Thyroid gland (tissue), 4 donors: Measurements from ENCODE around the gene NFKB1. TPM values are rescaled to one million over a fixed set of nuclear protein-coding genes. Genes with fewer than 3 reads are reported as not detected.
"Not testable (repeated sequence)": the region's sequence is repeated elsewhere in the genome, so short reads cannot be mapped to it uniquely, and the experiment has no call there.

Source experiments
- DNase-seq, 2 donors: peaks; one replicate each; pipeline ENCODE4 v3.0.0-alpha.2; 2019
- H3K27ac ChIP-seq, 3 donors: fragments of 200-600 bp; sonication (generic); 1 replicate in 2 of 3; 2 replicates in 1 of 3; pipeline ENCODE4 v1.5.1; 2016 to 2019; ENCODE audit warnings: mild to moderate bottlenecking in 1 of 3, moderate library complexity in 1 of 3
- H3K27me3 ChIP-seq: fragments of 200-600 bp; sonication (generic); one replicate; pipeline ENCODE4 v1.5.1; 2019
- H3K36me3 ChIP-seq, 2 donors: fragments of 200-600 bp; sonication (generic); one replicate each; pipeline ENCODE4 v1.5.1; 2016 to 2019
- H3K4me1 ChIP-seq, 2 donors: fragments of 200-600 bp; sonication (generic); one replicate each; pipeline ENCODE4 v1.5.1; 2017 to 2019
- H3K4me3 ChIP-seq, 3 donors: fragments of 200-600 bp; sonication (generic); replicated peaks in 1 of 3; 1 replicate in 2 of 3; 2 replicates in 1 of 3; pipeline ENCODE4 v1.5.1; 2016; ENCODE audit warnings: mild to moderate bottlenecking in 1 of 3
- H3K9me3 ChIP-seq: fragments of 200-600 bp; sonication (generic); one replicate; pipeline ENCODE4 v1.5.1; 2017
- POLR2A ChIP-seq, 2 donors: fragments of 450-650 bp; IDR thresholded peaks; one replicate each; pipeline ENCODE4 v1.6.1; 2017; ENCODE audit warnings: antibody characterized with exemption in 2 of 2, mild to moderate bottlenecking in 2 of 2, moderate library complexity in 1 of 2
- WGBS, 2 donors: methylation state at CpG; one replicate each; pipeline ENCODE4 v1.1.5; 2017; 5-methylcytosine and 5-hydroxymethylcytosine counted together
- intact Hi-C: fragments of 100-400 bp; cut with DNase I; formaldehyde crosslinking; loops from one replicate; pipeline ENCODE4 v1.15.1; 2023
- total RNA-seq, 4 donors: library from RNA; depleted of rRNA; stranded (reverse); fragments of >200 nt; gene quantifications; one replicate each; pipeline ENCODE4 v1.2.3, GENCODE V29; 2016
- TF ChIP-seq, protein P1 (sequence below), 6 experiments: fragments of 200-600 bp in 3 of 6; fragments of 450-650 bp in 3 of 6; sonication (generic) in 3 of 6; IDR thresholded peaks; one replicate each; pipeline ENCODE4 v1.5.1; 2016 to 2019; ENCODE audit warnings: antibody characterized with exemption in 6 of 6, mild to moderate bottlenecking in 2 of 6, inconsistent platforms in 1 of 6, moderate library complexity in 1 of 6

Gene NFKB1
- total RNA-seq, 4 donors from 2014 or later, result 33.5 to 50.0 (median 41.8) TPM

- Histone ChIP-seq H3K4me3 (no peak overlapping the region), H3K27me3 (no peaks in the 10 kb centered on the region), H3K4me1 (peaks cover 0 to 6% of the 10 kb centered on the region in 2 donors), H3K27ac (no peak overlapping the region), H3K36me3 (no peaks in the 10 kb centered on the region), H3K9me3 (no peaks in the 10 kb centered on the region)
- no peak for DNase-seq
- 44 to 65% methylated on average over 2 of the region's 2 CpGs for WGBS, 2 donors
- intact Hi-C loops, result no loop called here
- TF ChIP-seq POLR2A (IDR thresholded peaks at IDR 0.05), result no peak
- TF ChIP-seq, protein P1, sequence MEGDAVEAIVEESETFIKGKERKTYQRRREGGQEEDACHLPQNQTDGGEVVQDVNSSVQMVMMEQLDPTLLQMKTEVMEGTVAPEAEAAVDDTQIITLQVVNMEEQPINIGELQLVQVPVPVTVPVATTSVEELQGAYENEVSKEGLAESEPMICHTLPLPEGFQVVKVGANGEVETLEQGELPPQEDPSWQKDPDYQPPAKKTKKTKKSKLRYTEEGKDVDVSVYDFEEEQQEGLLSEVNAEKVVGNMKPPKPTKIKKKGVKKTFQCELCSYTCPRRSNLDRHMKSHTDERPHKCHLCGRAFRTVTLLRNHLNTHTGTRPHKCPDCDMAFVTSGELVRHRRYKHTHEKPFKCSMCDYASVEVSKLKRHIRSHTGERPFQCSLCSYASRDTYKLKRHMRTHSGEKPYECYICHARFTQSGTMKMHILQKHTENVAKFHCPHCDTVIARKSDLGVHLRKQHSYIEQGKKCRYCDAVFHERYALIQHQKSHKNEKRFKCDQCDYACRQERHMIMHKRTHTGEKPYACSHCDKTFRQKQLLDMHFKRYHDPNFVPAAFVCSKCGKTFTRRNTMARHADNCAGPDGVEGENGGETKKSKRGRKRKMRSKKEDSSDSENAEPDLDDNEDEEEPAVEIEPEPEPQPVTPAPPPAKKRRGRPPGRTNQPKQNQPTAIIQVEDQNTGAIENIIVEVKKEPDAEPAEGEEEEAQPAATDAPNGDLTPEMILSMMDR (IDR thresholded peaks at IDR 0.05), result no peak
Measured at GRCh38 chr4:102565696-102566095, 64.5 kb downstream of the NFKB1 start.

DNA sequence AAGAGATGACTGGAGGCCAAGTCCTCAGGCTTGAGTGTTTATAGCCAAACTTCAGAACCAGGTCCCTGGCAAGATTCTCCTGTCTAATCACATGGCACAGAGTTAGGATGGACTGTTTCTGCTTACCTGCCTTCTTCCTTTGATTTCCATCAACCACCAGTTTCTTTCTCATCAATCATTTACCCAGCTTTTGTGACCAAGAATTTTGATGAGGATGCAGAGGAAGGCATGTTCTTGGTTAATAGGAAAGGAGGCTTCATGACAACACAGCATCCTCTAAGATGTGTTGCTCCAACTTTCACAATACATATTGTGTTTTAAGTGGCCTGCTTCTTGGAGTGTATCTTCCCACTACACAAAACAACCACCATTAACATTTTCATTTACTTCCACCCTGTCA lies 65.3 kb downstream of the NFKB1 start:
- Histone ChIP-seq H3K36me3 (no peaks in the 10 kb centered on the region), H3K4me1 (peaks cover 0 to 6% of the 10 kb centered on the region in 2 donors), H3K27ac (no peak overlapping the region), H3K27me3 (no peaks in the 10 kb centered on the region), H3K4me3 (no peak overlapping the region), H3K9me3 (no peaks in the 10 kb centered on the region)
- TF ChIP-seq POLR2A (IDR thresholded peaks at IDR 0.05), result no peak
- intact Hi-C loops, result no loop called here
- DNase-seq, result no peak

GRCh38 chr4:102567427-102567826 lies 66.3 kb downstream of the NFKB1 start:
- Histone ChIP-seq H3K4me1 (peaks cover 0 to 6% of the 10 kb centered on the region in 2 donors), H3K27ac (no peak overlapping the region), H3K9me3 (no peaks in the 10 kb centered on the region), H3K4me3 (no peak overlapping the region), H3K36me3 (no peaks in the 10 kb centered on the region), H3K27me3 (no peaks in the 10 kb centered on the region)
- WGBS, 2 donors, result 88 to 92% methylated on average over 1 of the region's 1 CpG
- intact Hi-C loops, result no loop called here
- no peak for DNase-seq
- TF ChIP-seq POLR2A (IDR thresholded peaks at IDR 0.05), result no peak
- TF ChIP-seq, protein P1 (IDR thresholded peaks at IDR 0.05), result no peak

DNA sequence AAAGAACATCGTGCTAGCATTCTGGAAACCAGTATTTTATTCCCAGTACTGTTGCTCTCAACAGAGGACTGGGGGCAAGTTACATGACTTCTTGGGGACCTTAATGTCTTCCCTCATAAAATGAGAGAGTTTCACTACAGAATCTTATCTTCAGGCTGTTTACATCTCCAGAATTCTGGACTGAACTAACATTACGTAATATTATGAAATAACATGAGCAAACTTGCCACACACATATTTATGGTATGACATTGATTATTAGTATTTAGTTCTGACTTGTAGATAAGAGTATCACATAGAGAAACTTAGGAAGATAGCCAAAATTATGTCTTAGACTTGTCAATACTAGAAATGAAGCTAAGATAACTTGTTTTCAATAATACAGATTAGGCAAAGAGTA lies 68.0 kb downstream of the NFKB1 start:
- peaks cover 0 to 6% of the 10 kb centered on the region in 2 donors for H3K4me1 ChIP-seq
- H3K4me3 ChIP-seq, result no peak overlapping the region
- 83 to 91% methylated on average over 2 of the region's 2 CpGs for WGBS, 2 donors
- no peaks in the 10 kb centered on the region for H3K27me3 ChIP-seq
- TF ChIP-seq POLR2A (IDR thresholded peaks at IDR 0.05), result no peak
- TF ChIP-seq, protein P1 (IDR thresholded peaks at IDR 0.05), result no peak
- H3K27ac ChIP-seq, result no peak overlapping the region
- DNase-seq, result no peak
- no peaks in the 10 kb centered on the region for H3K36me3 ChIP-seq
- no peaks in the 10 kb centered on the region for H3K9me3 ChIP-seq
- intact Hi-C loops, result no loop called here

DNA sequence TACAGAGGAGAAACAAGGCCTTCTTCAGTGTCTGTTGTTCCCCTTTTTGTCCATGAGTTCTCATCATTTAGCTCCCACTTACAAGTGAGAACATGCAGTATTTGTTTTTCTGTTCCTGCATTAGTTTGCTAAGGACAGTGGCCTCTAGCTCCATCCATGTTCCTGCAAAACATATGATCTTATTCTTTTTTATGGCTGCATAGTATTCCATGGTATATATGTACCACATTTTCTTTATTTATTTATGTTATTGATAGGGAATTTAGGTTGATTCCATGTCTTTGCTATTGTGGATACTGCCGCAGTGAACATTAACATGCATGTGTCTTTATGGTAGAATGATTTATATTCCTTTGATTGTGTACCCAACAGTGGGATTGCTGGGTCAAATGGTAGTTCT lies 69.1 kb downstream of the NFKB1 start:
- H3K4me3 ChIP-seq, DNase-seq, H3K36me3 ChIP-seq, H3K27me3 ChIP-seq, H3K9me3 ChIP-seq, intact Hi-C loops, H3K27ac ChIP-seq, H3K4me1 ChIP-seq: not testable (repeated sequence)
- 92 to 97% methylated on average over 1 of the region's 1 CpG for WGBS, 2 donors

DNA sequence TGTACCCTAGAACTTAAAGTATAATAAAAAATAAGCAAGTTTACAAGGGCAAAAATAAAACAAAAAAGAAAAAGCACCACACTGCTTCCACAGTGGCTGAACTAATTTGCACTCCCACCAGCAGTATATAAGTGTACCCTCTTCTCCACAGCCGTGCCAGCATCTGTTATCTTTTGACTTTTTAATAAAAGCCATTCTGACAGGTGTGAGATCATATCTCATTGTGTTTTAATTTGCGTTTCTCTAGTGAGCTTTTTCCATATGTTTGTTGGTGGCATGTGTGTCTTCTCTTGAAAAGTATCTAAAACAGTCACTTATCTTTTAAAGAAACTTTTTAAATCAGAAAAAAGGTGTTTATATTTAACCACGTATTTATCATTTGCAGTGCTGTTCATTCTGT lies 71.3 kb downstream of the NFKB1 start:
- Histone ChIP-seq H3K27ac (no peak overlapping the region), H3K4me3 (no peak overlapping the region), H3K4me1 (no peaks in the 10 kb centered on the region), H3K27me3 (no peaks in the 10 kb centered on the region), H3K36me3 (peaks cover 0 to 4% of the 10 kb centered on the region in 2 donors), H3K9me3 (no peaks in the 10 kb centered on the region)
- no peak for DNase-seq
- 92 to 95% methylated on average over 3 of the region's 3 CpGs for WGBS, 2 donors
- intact Hi-C loops, result no loop called here
- TF ChIP-seq POLR2A (IDR thresholded peaks at IDR 0.05), result no peak
- TF ChIP-seq, protein P1 (IDR thresholded peaks at IDR 0.05), result no peak
